A549 treated with RU486 at 1 μM for 4 hours (cell line): ENCODE results near the gene OR6C70. TPM values are rescaled to one million over a fixed set of nuclear protein-coding genes. Genes with fewer than 3 reads are reported as not detected.

Experiments used
- total RNA-seq: library from RNA; stranded (reverse); fragments of 200-300 nt; extraction: Qiagen RNA extraction; gene quantifications from 5 replicates; pipeline ENCODE4 v1.2.3, GENCODE V29; 2022; ENCODE audit warnings: low read depth

The OR6C70 gene
- not detected in 5 replicates for total RNA-seq

DNA sequence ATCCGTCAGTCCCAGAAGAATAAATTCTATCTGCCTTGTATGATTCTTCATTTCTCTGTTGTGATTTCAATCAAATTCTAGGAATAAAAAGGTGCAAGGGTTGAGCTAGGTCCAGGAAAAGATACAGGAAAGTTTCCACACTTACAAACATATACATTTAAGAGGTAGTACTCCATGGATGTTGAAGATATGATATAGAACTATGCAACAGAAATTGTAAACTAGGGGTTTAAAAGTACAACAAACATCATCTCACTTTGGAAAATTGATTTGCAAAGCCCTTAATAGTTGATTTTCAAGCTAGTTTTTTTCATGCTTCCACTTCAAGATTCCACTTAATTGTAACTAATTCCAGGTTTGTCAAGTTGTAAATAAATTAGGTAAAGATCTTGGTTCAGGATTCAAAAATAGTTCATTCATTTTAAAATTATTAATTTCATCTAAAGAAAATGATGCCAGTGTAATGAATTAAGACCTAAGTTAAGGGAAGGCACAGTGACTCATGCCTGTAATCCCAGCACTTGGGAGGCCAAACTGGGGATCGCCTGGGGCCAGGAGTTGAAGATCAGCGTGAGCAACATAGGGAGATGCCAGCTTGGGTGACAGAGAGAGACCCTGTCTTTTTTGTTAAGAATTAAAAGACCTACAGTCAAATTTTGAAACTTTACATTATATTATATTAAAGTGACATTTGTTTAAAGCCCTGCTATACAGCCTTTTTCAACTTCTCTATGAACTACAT, at the start of gene OR6C70:
Gene OR6C70, minus strand, starts transcription at position 51 of the 742 bp plus-strand sequence. Its CDS starts 0 bp downstream, at position 51.

DNA sequence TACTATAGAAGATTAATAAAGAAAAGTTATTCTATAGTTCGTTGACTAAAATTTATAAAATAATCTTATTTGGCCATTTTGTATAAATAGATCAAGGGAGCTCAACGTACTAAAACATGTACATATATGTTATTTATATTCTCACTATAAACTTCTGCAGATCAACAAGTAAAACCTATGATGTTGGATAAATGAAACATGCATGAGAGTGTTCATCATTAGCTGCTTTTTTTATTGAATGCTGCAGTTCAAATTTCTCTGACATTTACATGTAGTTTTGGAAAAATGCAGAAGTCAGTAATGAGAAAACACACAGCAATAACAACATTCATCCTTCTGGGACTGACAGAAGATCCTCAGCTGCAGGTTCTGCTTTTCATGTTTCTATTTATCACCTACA, 22.1 kb upstream of the OR6C70 start, which contains the start of gene OR6C68:
Gene OR6C68, plus strand, starts transcription at position 301 of the 400 bp plus-strand sequence. Its CDS starts 0 bp downstream, at position 301.

DNA sequence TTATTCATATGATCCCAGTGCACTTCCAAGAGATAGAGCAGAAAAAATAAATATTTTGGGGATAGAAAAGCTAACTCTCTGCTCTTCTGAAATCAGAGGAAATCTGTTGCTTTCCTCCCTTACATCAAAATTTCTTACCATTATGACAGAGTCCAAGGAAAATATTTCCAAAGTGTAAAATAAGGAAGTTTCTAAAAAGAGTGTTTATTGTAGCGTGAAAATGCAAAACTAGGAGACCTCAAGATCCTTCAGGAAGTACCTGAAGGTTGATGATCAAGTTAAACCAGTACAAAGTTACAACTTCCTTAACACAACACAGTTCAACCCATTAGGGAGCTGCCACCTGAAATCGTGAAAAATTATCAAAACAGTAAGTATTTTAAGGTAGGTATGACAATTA, 26.2 kb downstream of the OR6C70 start, which contains the start of gene OR6C2:
Gene OR6C2, plus strand, starts transcription at position 301 of the 400 bp plus-strand sequence. CDS start 8,138 bp downstream, outside the sequence.

DNA sequence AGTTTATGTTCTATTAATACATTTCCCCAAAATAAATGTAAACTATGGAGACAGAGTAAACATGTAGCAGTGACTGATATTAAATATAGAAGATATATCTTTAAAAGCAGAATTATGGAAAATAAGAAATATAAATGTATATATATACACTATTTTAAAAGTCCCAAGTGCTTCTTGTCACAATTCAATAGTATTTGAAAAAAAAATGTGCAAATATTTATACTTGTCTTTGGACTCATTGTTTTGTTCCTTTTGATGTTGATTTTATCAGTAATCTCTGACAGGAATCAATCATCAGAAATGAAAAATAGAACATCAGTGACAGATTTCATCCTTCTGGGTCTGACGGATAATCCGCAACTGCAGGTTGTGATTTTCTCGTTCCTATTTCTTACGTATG, 44.0 kb downstream of the OR6C70 start, which contains the start of gene OR6C76:
Gene OR6C76, plus strand, starts transcription at position 301 of the 400 bp plus-strand sequence. Its CDS starts 0 bp downstream, at position 301.

Other genes with a start within 250 kb of the OR6C70 start
- not detected in 5 replicates for gene OR10A7, start 249.1 kb downstream of the OR6C70 start, total RNA-seq
- gene OR6C74, start 225.5 kb downstream of the OR6C70 start, total RNA-seq: not detected in 5 replicates
- not detected in 5 replicates for gene OR6C6, start 173.6 kb downstream of the OR6C70 start, total RNA-seq
- not detected in 5 replicates for gene OR6C1, start 155.8 kb downstream of the OR6C70 start, total RNA-seq
- gene OR6C3, start 139.4 kb downstream of the OR6C70 start, total RNA-seq: not detected in 5 replicates
- not detected in 5 replicates for gene OR6C75, start 107.2 kb downstream of the OR6C70 start, total RNA-seq
- not detected in 5 replicates for gene OR6C65, start 69.6 kb downstream of the OR6C70 start, total RNA-seq
- gene OR6C76, start 43.9 kb downstream of the OR6C70 start, total RNA-seq: not detected in 5 replicates
- not detected in 5 replicates for gene OR6C2, start 26.1 kb downstream of the OR6C70 start, total RNA-seq
- not detected in 5 replicates for gene OR6C68, start 22.2 kb upstream of the OR6C70 start, total RNA-seq
- not detected in 5 replicates for gene OR6C4, start 79.5 kb upstream of the OR6C70 start, total RNA-seq
- not detected in 5 replicates for gene OR2AP1, start 102.3 kb upstream of the OR6C70 start, total RNA-seq
- gene OR10P1, start 166.8 kb upstream of the OR6C70 start, total RNA-seq: not detected in 5 replicates
- 0.92 to 1.7 TPM (median 1.6 TPM) in 5 replicates for gene ITGA7, start 237.8 kb upstream of the OR6C70 start, total RNA-seq
- 116 to 167 TPM (median 145 TPM) in 5 replicates for gene BLOC1S1, start 245.9 kb upstream of the OR6C70 start, total RNA-seq